ENCODE results near the gene UNC5C.

DNA sequence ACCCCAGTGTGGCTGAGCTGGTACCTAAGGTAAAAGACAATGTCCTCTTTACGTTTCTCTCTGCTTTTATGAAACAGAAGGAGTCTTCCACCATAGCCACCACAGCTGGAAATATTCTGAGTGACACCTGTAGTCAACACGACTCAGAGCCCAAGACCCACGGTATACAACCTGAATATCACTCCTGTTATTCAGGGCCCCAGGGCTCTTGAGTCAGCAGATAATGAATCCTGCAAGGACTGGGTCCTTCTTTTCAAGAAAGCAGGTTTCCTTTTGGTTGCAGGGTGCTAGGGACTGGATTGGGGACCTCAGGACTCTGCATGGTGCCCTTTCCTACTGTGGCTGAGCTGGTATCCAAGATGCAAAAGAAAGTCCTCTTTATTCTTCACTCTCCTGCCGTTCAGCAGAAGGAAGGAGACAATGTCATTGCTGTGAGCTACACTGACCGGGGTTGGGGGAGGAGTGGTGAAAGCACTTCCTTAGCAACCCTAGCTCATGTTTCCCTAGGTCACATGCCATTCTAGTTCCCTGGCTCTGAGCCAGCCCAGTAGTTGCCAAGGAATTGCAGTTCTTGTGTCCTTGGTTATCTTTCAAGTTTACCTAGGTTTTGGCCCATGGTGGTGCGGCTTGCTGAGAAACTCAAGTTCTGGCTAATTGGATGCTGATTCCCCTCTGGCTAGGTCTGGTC, 23.7 kb upstream of the UNC5C start:
- TF ChIP-seq EZH2 (IDR thresholded peaks at IDR 0.05; ENCODE audit: borderline replicate concordance) (no peak), CTCF (IDR thresholded peaks at IDR 0.05; ENCODE audit: poor library complexity) (no peak)

Measured in hepatocyte (in vitro differentiated cells).